Islet of Langerhans (tissue), 1 donor: Measurements from ENCODE around the gene AKAP6.

ENCODE experiments used
- FAIRE-seq: peaks from one replicate; lab custom pipeline; 2011; peaks lifted over from hg19 to GRCh38; lab: Jason Lieb, UNC

The AKAP6 gene

GRCh38 chr14:32675433-32675832 lies 346.3 kb downstream of the AKAP6 start:
- no peak for FAIRE-seq

DNA sequence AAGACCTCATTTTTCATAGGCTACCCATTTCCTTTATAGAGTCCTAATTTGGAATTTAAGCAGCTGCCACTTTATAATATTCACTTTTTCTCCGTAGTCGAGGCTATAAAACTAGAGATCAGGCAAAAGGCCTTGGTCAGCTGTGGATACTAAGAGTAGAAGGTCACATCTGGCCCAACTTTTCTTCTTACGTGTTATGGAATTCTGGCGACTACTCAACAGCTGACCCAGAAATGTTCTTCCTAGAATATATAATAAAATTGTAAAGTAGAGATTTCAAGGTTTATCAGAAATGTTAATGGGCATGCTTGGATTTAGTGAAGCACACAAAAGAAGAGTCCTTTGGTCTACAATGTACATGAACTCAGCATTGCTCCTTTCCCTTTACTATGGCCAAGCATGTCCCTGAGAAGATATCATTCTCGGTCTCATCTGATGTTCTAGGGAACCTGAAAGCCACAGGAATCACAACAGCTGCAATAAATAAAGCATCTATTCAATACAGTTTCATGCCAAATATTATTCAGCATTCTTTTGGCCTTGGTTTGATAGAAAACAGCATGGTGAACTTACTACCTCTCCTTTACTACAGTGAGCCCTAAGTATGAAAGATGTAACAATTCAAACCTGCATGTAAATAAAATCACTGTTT lies 348.2 kb downstream of the AKAP6 start:
- no peak for FAIRE-seq

DNA sequence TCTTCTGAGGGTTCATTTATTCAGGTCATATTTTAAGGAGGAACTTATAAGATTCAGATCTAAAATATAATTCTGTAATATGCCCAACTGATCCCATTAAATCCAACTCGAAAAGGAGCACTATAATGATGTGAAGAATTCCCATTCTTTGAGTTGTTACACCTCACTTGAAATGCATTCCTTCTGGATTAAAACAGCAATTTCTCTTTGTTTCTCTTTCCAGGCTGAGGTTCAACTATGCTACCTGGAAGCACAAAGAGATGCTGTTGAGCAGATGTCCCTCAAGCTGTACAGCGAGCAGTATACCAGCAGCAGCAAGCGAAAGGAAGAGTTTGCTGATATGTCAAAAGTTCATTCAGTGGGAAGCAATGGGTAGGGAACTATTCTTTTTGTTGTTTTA lies 349.0 kb downstream of the AKAP6 start:
- no peak for FAIRE-seq

- FAIRE-seq = no peak
Measured at GRCh38 chr14:32679927-32680612, 351.0 kb downstream of the AKAP6 start.

GRCh38 chr14:32681598-32681997 lies 352.5 kb downstream of the AKAP6 start:
- no peak for FAIRE-seq

- FAIRE-seq = peak; percentile 62
Measured at GRCh38 chr14:32682214-32682613, 353.1 kb downstream of the AKAP6 start.

DNA sequence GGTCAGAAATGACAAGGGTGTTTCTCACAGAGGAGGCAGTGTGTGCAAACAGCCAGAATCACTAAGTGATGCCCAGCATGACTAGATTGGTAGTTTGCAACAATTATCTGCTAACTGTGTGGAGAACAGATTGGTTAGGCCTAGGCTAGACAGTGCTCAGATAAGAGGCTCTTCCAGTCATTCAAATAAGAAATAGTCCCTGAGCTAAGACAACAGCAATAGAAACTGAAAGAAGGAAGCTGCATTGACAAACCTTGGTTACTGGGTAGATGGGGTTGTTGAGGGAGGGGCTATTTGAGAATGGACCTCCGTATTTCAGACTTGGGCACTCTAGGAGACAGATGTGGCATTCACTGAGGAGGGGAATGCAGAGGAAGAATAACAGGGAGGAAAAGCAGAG lies 354.6 kb downstream of the AKAP6 start:
- FAIRE-seq = no peak

GRCh38 chr14:32688941-32689340 lies 359.8 kb downstream of the AKAP6 start:
- no peak for FAIRE-seq

DNA sequence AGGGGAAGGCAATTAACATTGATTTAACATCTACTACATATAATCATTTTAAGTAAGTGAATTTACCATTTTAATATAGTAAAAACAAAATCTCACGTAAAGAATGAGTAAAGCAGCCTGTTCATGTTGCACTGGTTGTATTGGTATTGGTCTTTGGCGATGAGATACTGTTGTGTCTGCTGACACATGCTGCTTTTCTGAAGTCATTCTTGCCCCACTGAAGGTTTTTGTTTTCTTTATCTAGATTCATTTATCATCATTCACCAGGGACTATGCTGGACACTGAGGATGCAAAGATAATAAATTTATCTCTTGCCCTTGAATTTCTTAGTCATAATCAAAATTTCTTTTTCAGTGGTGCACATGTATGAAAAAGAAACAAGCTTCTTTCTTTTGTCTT lies 363.3 kb downstream of the AKAP6 start:
- no peak for FAIRE-seq

- FAIRE-seq = no peak
Measured at GRCh38 chr14:32693114-32693513, 364.0 kb downstream of the AKAP6 start.

GRCh38 chr14:32694795-32695449 lies 365.8 kb downstream of the AKAP6 start:
- FAIRE-seq = no peak

GRCh38 chr14:32696325-32697091 lies 367.4 kb downstream of the AKAP6 start:
- no peak for FAIRE-seq

DNA sequence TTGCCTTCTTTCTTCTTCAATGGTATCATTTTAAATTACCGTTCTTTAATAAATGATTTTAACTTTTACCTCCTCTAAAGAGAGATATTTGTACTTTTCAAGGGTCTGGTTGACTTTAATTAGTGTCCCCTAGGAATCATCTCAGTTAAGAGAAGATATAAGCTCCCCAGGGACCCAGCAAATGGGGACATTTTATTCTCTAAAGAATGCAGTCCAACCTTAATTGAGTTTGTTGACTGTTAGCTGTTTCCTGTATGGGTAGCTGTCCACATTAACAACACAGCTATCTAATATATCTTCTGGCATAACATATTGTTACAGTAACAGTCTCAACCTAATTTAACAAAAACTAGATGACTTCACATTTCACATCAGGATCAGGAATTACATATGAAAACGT lies 368.0 kb downstream of the AKAP6 start:
- FAIRE-seq = no peak

DNA sequence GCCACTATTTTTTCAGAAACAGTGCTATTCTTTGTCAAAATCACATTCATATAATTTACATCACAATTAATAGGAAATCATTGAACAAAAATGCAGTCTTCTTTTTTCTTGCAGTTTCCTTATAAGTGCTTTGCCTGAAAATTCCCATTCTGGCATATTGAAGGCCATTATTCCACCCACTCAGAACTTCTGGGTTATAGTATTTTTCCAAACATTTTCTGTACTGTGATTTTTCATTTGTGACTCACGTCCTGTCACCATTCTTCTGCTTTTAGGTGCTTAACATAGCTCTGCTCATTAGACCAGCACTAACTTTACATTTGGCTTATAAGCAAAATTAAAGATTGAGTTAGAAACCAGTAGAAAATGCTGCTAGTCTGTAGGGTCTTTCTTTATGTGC lies 368.6 kb downstream of the AKAP6 start:
- no peak for FAIRE-seq

GRCh38 chr14:32698831-32699230 lies 369.7 kb downstream of the AKAP6 start:
- FAIRE-seq = no peak

DNA sequence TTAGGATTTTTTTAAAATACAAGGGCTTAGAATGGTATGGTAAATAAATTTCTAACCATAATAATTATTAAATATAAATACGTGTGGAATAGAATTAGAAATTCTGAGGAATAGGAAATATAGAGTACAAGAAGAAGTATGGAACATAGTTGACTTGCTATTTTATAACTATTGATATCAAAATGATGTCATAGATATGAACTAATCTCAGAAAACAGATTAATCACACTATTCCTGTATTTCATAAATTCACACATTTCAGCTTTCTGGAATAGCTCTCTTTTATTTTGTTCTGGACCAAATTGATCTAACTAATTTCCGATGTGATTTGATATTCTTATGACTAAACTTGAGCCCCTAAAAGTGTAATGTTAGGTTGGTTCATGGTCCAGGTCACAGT lies 372.4 kb downstream of the AKAP6 start:
- FAIRE-seq = peak; percentile 5

DNA sequence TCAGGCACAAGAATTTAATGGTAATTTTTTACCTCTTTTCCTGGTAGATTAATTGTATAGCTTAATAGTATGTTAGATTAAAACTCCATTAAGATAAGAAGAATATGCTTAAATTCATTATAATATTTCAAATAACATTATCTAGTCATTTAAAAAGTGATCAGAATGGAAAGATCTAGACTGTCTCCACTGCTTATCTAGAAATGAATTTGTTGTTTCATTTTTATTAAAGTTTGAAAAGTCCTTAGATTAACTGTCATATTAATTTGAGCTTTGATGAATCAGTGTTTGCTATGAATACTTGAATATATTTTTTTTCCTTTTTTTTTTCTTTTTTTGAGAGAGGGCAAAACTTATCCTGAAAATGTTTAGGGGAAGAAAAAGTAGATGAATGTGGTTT lies 373.0 kb downstream of the AKAP6 start:
- FAIRE-seq = peak; percentile 78

DNA sequence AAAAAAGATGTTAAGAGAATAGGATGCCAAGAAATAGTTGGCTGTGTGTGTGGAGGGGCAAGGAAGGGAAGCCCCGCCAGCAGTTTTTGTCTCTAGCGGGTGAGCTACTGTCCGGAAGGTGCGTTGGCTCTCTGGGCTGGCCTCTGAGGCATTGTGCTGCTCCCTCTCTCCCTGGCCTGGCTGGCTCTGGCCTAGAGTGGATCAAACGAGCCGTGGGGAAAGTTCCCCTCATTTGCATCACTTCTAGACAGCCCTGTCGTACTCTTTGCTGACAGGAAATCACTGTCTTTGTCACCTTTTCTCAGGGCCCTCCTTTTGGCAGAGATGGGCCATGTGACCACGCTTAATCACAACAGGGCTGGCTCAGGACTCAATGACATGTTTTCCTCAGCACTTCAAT lies 373.5 kb downstream of the AKAP6 start:
- FAIRE-seq = no peak

DNA sequence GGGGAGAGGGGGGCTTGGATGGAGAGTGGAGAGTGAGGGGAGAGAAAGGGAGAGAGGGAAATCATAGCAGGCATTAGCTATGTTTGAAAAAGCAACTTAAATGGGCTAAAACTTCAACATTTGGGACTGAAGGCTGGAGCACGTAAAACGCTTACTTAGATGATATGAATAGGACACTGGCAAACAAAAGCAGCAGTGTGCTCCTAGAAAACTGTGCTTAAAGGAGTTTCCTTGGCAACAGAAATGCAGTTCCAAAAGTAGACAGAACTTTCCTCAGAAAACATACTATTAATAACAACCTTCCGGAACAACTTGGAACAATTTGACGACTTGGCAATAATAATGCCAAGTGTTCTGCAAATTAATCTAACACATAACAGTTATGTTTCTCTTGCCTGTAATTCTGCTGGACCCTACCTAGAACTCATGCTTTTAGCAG lies 374.1 kb downstream of the AKAP6 start:
- FAIRE-seq = no peak

DNA sequence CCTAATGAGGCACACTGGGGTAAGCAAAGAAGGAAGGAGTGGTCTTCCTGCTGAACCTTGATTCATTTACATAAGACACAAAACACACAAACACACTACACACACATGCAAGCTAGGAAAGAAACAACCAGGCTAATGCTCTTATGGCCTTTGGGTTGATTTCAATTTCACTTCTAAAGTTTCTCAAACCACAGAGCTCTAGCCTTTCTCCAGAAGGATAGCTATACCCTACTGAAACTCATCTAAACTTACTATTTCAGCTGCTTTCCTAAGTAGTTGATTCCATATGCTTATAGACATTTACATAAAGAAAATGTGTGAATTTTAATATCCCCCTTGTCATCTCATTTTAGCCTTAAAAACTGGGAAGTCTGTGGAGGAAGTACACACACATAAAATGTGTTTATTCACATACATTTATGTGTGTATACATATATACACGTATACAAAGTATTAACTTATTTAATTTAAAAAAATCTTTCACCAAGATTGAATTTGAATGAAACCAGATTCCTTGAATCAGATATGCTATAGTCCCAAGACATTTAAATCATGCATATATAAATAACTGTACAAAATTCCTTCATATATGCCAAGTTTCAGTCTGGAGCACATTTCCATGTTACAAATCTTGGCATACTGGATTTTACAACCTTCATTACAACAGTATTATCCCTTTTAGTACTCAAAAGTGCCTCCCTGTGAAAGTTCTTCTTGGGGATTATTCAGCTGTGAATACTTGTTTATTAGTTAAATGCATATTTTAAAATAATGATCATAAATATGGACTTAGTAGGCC lies 377.8 kb downstream of the AKAP6 start:
- FAIRE-seq = no peak

GRCh38 chr14:32707742-32708500 lies 378.8 kb downstream of the AKAP6 start:
- no peak for FAIRE-seq
